GM12891 (cell line): ENCODE measurements around the gene RASSF9.

Experiments used
- PAX5 ChIP-seq: IDR thresholded peaks from 2 replicates; pipeline ENCODE4 v1.6.1; 2011; ENCODE audit warnings: low read length, moderate library complexity, mild to moderate bottlenecking; ENCODE audit not compliant: insufficient read depth, severe bottlenecking
- POLR2A ChIP-seq: IDR thresholded peaks from 2 replicates; pipeline ENCODE4 v1.6.1; 2011; ENCODE audit warnings: low read depth, low read length, control low read depth
- POLR2AphosphoS5 ChIP-seq: IDR thresholded peaks from 2 replicates; pipeline ENCODE4 v1.6.1; 2011; ENCODE audit warnings: low read depth, low read length, control low read depth
- SPI1 ChIP-seq: IDR thresholded peaks from 2 replicates; pipeline ENCODE4 v1.6.1; 2011; ENCODE audit warnings: low read depth, low read length, control low read depth
- TAF1 ChIP-seq: IDR thresholded peaks from 2 replicates; pipeline ENCODE4 v1.6.1; 2011; ENCODE audit warnings: low read depth, low read length, control low read depth

GRCh38 chr12:85834378-85834777 lies 1.8 kb downstream of the RASSF9 start:
- TF ChIP-seq POLR2AphosphoS5 (no peak), POLR2A (no peak), TAF1 (no peak), SPI1 (no peak), PAX5 (no peak)
